SJCRH30 (cell line): ENCODE data around the gene FAM227B. TPM values are rescaled to one million over a fixed set of nuclear protein-coding genes. Genes with fewer than 3 reads are reported as not detected.
"Not testable (repeated sequence)": the region's sequence is repeated elsewhere in the genome, so short reads cannot be mapped to it uniquely, and the experiment has no call there.

ENCODE experiments used
- DNase-seq, 2 experiments: peaks; one replicate each; pipeline ENCODE4 v3.0.0-alpha.2; 2015 to 2020
- H3K27ac ChIP-seq: fragments of 250-450 bp; sonication (Bioruptor Pico); 2 replicates; pipeline ENCODE4 v1.5.1; 2020; ENCODE audit warnings: mild to moderate bottlenecking, moderate library complexity
- H3K27me3 ChIP-seq: fragments of 250-450 bp; sonication (Bioruptor Pico); 2 replicates; pipeline ENCODE4 v1.5.1; 2020; ENCODE audit warnings: mild to moderate bottlenecking, moderate library complexity
- H3K36me3 ChIP-seq: fragments of 250-450 bp; sonication (Bioruptor Pico); 2 replicates; pipeline ENCODE4 v1.5.1; 2020; ENCODE audit warnings: mild to moderate bottlenecking, moderate library complexity
- H3K4me1 ChIP-seq: fragments of 250-450 bp; sonication (Bioruptor Pico); 2 replicates; pipeline ENCODE4 v1.5.1; 2020; ENCODE audit warnings: mild to moderate bottlenecking, moderate library complexity
- H3K4me3 ChIP-seq: fragments of 250-450 bp; sonication (Bioruptor Pico); 2 replicates; pipeline ENCODE4 v1.5.1; 2020; ENCODE audit warnings: mild to moderate bottlenecking, moderate library complexity
- H3K9me3 ChIP-seq: fragments of 250-450 bp; sonication (Bioruptor Pico); replicated peaks from 2 replicates; pipeline ENCODE4 v1.5.1; 2020; ENCODE audit warnings: mild to moderate bottlenecking, moderate library complexity
- total RNA-seq: library from RNA; depleted of rRNA; stranded (reverse); fragments of >200 nt; shearing (Covaris generic); gene quantifications from 2 replicates; pipeline ENCODE4 v1.2.3, GENCODE V29; 2014

FAM227B gene
- total RNA-seq, 1 experiment from 2014 or later = 9.7 TPM

DNA sequence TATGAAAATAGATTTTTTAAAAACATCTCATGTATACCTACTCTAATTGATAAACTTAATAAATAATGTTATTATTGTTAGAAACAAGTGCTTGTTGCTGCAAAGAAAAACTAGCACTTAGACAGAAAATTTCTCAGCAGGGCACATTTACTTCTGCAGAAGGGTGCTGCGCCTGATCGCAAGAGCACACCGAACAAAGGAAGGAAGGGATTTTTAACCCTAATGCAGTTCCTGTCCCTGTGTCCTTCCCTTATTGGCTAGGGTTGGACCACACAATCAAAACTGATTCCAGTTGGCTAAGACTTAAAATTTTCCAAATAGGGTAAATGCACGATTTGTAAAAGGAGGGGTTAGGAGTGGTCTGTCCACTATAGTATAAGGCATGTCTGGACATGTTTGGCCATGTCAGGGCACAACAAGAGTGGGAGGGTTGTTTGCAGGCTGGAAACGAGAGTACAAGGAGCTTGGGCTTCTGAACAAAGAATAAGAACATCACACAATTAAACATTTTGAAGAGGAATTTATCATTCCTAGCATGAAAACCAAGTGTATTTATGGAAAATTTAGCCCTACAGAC lies 4.9 kb upstream of the FAM227B start:
- no peaks in the 10 kb centered on the region for H3K27me3 ChIP-seq
- peaks cover 48% of the 10 kb centered on the region for H3K36me3 ChIP-seq
- peaks cover 48% of the 10 kb centered on the region for H3K4me1 ChIP-seq
- H3K27ac ChIP-seq = peak overlapping the region; percentile 98; the same call in 1 of the 2 replicates
- DNase-seq = no peak
- no peak overlapping the region for H3K4me3 ChIP-seq
- H3K9me3 ChIP-seq = peaks cover 14% of the 10 kb centered on the region

DNA sequence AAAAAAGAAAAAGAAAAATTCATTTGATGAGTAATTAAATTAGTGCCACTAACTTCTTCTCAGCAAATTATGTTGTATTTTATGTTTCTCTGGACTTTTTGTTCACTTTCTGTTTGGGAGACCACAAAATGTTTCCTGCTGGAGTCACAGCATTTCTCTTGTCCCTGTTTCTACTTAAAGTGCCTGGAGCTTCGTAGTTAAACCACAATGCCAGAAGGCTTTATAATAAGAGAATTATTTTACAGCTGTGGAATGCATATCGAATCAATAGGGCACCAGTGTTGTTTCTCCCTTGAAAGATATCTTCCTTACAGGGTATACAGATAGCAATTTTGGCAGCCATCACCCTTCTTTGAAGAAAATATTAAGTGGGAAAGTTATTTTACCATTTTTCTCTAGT lies 3.4 kb upstream of the FAM227B start:
- H3K27me3 ChIP-seq = no peaks in the 10 kb centered on the region
- peaks cover 14% of the 10 kb centered on the region for H3K9me3 ChIP-seq
- H3K4me1 ChIP-seq = peaks cover 48% of the 10 kb centered on the region
- peak overlapping the region; percentile 98 for H3K27ac ChIP-seq
- H3K36me3 ChIP-seq = peaks cover 40% of the 10 kb centered on the region
- DNase-seq = peak; percentile 63 to 88
- H3K4me3 ChIP-seq = peak overlapping the region; percentile 15

- Histone ChIP-seq H3K4me1 (peaks cover 38% of the 10 kb centered on the region), H3K27ac (peak overlapping the region; percentile 98), H3K4me3 (no peak overlapping the region), H3K36me3 (peaks cover 27% of the 10 kb centered on the region), H3K27me3 (no peaks in the 10 kb centered on the region), H3K9me3 (peaks cover 14% of the 10 kb centered on the region)
- peak in 1 of 2 experiments; percentile 50 for DNase-seq
These were observed 1.9 kb upstream of the FAM227B start for GRCh38 chr15:49622561-49622960.

DNA sequence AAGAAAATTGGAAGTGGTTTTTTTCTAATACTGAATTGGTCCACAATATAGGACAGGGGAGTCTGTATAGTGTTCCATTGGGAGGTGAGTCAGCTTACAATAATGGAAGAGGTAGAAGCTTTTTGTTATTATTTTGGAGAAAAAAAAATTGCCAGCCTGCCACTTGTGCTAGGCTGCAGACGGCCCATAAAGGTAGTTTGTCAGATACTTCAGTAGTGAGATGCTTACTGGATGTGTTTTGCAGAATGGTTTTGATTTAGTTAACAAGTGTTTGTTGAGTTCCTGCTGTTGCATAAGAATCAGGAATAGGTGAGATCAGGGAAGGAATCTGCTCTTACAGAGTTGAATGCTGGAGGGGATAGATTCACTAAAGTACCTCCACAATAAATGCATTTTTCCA lies 1.3 kb upstream of the FAM227B start:
- peaks cover 14% of the 10 kb centered on the region for H3K9me3 ChIP-seq
- H3K4me1 ChIP-seq = peaks cover 31% of the 10 kb centered on the region
- peaks cover 24% of the 10 kb centered on the region for H3K36me3 ChIP-seq
- no peak for DNase-seq
- H3K27ac ChIP-seq = peak overlapping the region; percentile 98
- H3K4me3 ChIP-seq = peak overlapping the region; percentile 62
- no peaks in the 10 kb centered on the region for H3K27me3 ChIP-seq

GRCh38 chr15:49621401-49621811 lies 788 bp upstream of the FAM227B start:
- Histone ChIP-seq H3K9me3 (peaks cover 14% of the 10 kb centered on the region), H3K27ac (peak overlapping the region; percentile 98), H3K4me1 (peaks cover 27% of the 10 kb centered on the region), H3K27me3 (no peaks in the 10 kb centered on the region), H3K36me3 (peaks cover 19% of the 10 kb centered on the region), H3K4me3 (peak overlapping the region; percentile 62)
- no peak for DNase-seq

DNA sequence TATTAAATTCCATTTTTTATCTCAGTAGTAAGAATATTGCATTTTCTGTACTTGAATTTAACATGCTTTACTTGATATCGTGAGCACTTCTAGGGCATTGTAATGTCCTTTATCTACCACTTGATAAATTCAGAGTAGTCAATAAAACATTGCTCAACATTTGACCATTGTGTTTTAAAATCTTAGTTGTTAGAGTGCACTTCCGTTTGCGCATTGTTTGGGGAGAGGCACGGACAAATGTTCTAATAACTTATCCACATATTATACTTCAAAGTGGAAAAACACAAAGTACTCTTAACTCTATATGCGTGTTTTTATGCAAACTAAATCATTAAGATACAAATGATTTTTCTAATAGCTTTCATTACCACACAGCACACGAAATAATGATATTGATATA lies 419 bp downstream of the FAM227B start:
- DNase-seq = no peak
- Histone ChIP-seq H3K9me3 (peaks cover 3% of the 10 kb centered on the region), H3K27me3 (no peaks in the 10 kb centered on the region), H3K4me1 (peaks cover 27% of the 10 kb centered on the region), H3K27ac (peak overlapping the region; percentile 98), H3K36me3 (peaks cover 7% of the 10 kb centered on the region), H3K4me3 (peak overlapping the region; percentile 62)

GRCh38 chr15:49619226-49619625 lies 1.4 kb downstream of the FAM227B start:
- no peak for DNase-seq
- no peaks in the 10 kb centered on the region for H3K36me3 ChIP-seq
- H3K4me1 ChIP-seq = peaks cover 21% of the 10 kb centered on the region
- H3K9me3 ChIP-seq = no peaks in the 10 kb centered on the region
- H3K4me3 ChIP-seq = no peak overlapping the region
- H3K27me3 ChIP-seq = no peaks in the 10 kb centered on the region
- peak overlapping the region; percentile 98; the same call in 1 of the 2 replicates for H3K27ac ChIP-seq

- not testable (repeated sequence) for H3K4me3 ChIP-seq, H3K4me1 ChIP-seq, H3K36me3 ChIP-seq, H3K27ac ChIP-seq, H3K9me3 ChIP-seq, DNase-seq, H3K27me3 ChIP-seq
These were observed 8.4 kb downstream of the FAM227B start for GRCh38 chr15:49612240-49612639.

DNA sequence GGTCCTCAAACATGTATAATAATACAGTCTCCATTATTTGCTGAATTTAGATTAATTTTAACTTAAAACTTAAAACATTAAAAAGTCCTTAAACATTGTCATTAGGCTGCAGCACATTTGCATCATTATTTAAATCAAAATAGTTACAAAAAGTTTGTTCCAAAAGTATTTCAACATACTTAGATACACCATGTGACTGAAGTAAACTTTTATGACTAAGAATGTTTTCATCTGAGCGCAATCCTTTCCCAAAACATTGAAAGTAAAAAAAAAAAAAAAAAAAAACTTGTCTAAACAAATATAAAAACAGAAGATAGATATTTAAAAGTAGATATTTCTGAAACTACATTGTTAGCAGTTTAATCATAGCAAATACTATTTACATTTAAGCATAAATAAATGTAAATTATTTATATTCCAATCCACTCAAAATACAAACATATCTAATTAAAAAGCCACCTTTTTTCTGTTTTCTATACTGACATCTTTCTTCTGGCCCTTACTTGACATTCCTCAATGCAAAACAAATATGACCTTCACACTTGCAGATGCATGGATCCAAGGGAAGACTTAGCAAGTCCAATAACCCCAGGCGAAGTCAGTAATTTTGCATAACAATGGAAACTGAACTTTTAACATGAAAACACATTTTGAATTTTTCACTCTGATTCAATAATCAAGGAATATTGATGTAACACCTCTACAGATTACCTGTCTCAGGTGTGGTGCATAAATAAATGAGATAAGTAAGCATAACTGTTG lies 10.3 kb downstream of the FAM227B start:
- Histone ChIP-seq H3K9me3 (no peaks in the 10 kb centered on the region), H3K36me3 (peaks cover 3% of the 10 kb centered on the region; the same call in 1 of the 2 replicates), H3K27ac (no peak overlapping the region), H3K27me3 (no peaks in the 10 kb centered on the region), H3K4me1 (no peaks in the 10 kb centered on the region), H3K4me3 (no peak overlapping the region)
- DNase-seq = no peak

GRCh38 chr15:49606594-49606993 lies 14.0 kb downstream of the FAM227B start:
- no peaks in the 10 kb centered on the region; the same call in none of the 2 replicates for H3K36me3 ChIP-seq
- no peaks in the 10 kb centered on the region; the same call in 1 of the 2 replicates for H3K9me3 ChIP-seq
- no peaks in the 10 kb centered on the region for H3K27me3 ChIP-seq
- no peak for DNase-seq
- H3K27ac ChIP-seq = no peak overlapping the region
- no peaks in the 10 kb centered on the region for H3K4me1 ChIP-seq
- H3K4me3 ChIP-seq = no peak overlapping the region

GRCh38 chr15:49605588-49605987 lies 15.0 kb downstream of the FAM227B start:
- Histone ChIP-seq H3K9me3 (peaks cover 3% of the 10 kb centered on the region; the same call in 1 of the 2 replicates), H3K27me3 (no peaks in the 10 kb centered on the region), H3K4me1 (no peaks in the 10 kb centered on the region), H3K4me3 (no peak overlapping the region), H3K36me3 (no peaks in the 10 kb centered on the region; the same call in none of the 2 replicates), H3K27ac (no peak overlapping the region)
- DNase-seq = no peak

- Histone ChIP-seq H3K27ac (no peak overlapping the region), H3K36me3 (no peaks in the 10 kb centered on the region; the same call in 1 of the 2 replicates)
These were observed 15.8 kb downstream of the FAM227B start for GRCh38 chr15:49604625-49605409.

DNA sequence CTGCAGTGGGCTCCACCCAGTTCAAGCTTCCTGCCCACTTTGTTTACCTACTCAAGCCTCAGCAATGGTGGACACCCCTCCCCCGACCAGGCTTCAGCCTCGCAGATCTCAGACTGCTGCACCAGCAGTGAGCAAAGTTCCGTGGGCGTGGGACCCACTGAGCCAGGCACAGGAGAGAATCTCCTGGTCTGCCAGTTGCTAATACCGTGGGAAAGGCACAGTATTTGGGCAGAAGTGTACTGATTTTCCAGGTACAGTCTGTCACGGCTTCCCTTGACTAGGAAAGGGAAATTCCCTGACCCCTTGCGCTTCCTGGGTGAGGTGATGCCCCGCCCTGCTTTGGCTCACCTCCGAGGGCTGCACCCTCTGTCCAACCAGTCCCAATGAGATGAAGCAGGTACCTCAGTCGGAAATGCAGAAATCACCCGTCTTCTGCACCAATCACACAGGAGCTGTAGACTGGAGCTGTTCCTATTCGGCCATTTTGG lies 27.7 kb downstream of the FAM227B start:
- not testable (repeated sequence) for DNase-seq, H3K4me1 ChIP-seq, H3K36me3 ChIP-seq, H3K27ac ChIP-seq, H3K4me3 ChIP-seq, H3K9me3 ChIP-seq, H3K27me3 ChIP-seq

More at GRCh38 chr15:49604625-49605409, 15.8 kb downstream of the FAM227B start:
- no peak overlapping the region for H3K4me3 ChIP-seq
- no peaks in the 10 kb centered on the region for H3K27me3 ChIP-seq
- no peak for DNase-seq
- H3K4me1 ChIP-seq = no peaks in the 10 kb centered on the region
- H3K9me3 ChIP-seq = peaks cover 3% of the 10 kb centered on the region; the same call in 1 of the 2 replicates

- DNase-seq = no peak
- Histone ChIP-seq H3K27me3 (no peaks in the 10 kb centered on the region), H3K4me1 (no peaks in the 10 kb centered on the region), H3K36me3 (no peaks in the 10 kb centered on the region), H3K27ac (no peak overlapping the region), H3K9me3 (0 out of 2 replicates have a peak, but pooled peaks cover 3% of the 10 kb centered on the region), H3K4me3 (no peak overlapping the region)
These were observed 31.6 kb downstream of the FAM227B start for GRCh38 chr15:49589030-49589429.
